Gastrocnemius medialis (tissue), 4 donors: Measurements from ENCODE around the gene EDA2R. TPM values are rescaled to one million over a fixed set of nuclear protein-coding genes. Genes with fewer than 3 reads are reported as not detected.

Source experiments
- ATAC-seq, 2 donors: fragments of 150-250 bp; one replicate each; pipeline ENCODE4 v1.9.1; 2016
- DNase-seq, 2 donors: peaks; one replicate each; pipeline ENCODE4 v3.0.0-alpha.2; 2019
- H3K27ac ChIP-seq, 4 donors: fragments of 200-600 bp; sonication (generic); 1 replicate in 1 of 4; 2 replicates in 3 of 4; pipeline ENCODE4 v1.5.1; 2016 to 2018; ENCODE audit warnings: mild to moderate bottlenecking in 2 of 4, moderate library complexity in 1 of 4
- H3K27me3 ChIP-seq, 3 donors: fragments of 200-600 bp; sonication (generic) in 2 of 3; 1 replicate in 1 of 3; 2 replicates in 2 of 3; pipeline versions ENCODE4 v1.5.1 to v1.6.0; 2016 to 2019; ENCODE audit warnings: mild to moderate bottlenecking in 1 of 3, moderate library complexity in 1 of 3
- H3K36me3 ChIP-seq, 2 donors: fragments of 200-600 bp; sonication (generic) in 1 of 2; one replicate each; pipeline ENCODE4 v1.5.1; 2017 to 2018
- H3K4me1 ChIP-seq, 2 donors: fragments of 200-600 bp; sonication (generic) in 1 of 2; one replicate each; pipeline ENCODE4 v1.5.1; 2016 to 2017; ENCODE audit warnings: mild to moderate bottlenecking in 2 of 2
- H3K4me3 ChIP-seq, 4 donors: fragments of 200-600 bp; sonication (generic) in 3 of 4; 1 replicate in 1 of 4; 2 replicates in 3 of 4; pipeline ENCODE4 v1.5.1; 2016 to 2019; ENCODE audit warnings: mild to moderate bottlenecking in 2 of 4
- H3K9me3 ChIP-seq, 3 donors: fragments of 200-600 bp; sonication (generic) in 2 of 3; 1 replicate in 1 of 3; 2 replicates in 2 of 3; pipeline ENCODE4 v1.5.1; 2016 to 2019
- POLR2A ChIP-seq, 2 donors: fragments of 450-650 bp; IDR thresholded peaks; one replicate each; pipeline ENCODE4 v1.6.1; 2017; ENCODE audit warnings: antibody characterized with exemption in 2 of 2, mild to moderate bottlenecking in 2 of 2, moderate library complexity in 2 of 2
- in situ Hi-C, 4 donors: fragments of 200-750 bp; cut with MboI; loops; one replicate each; pipeline versions ENCODE4 v1.15.0 to v1.8.0; 2017; ENCODE audit warnings: low sequenced_read_pairs in 4 of 4
- intact Hi-C: fragments of 100-400 bp; cut with DNase I; formaldehyde crosslinking; loops from one replicate; pipeline ENCODE4 v1.15.1; 2023; ENCODE audit warnings: low total_unique reads
- total RNA-seq, 4 donors: library from RNA; depleted of rRNA; stranded (reverse); fragments of >200 nt; gene quantifications; one replicate each; pipeline versions ENCODE4 v1.1.0 to v1.2.3, GENCODE V29; 2016
- TF ChIP-seq, protein P1 (sequence below), 5 experiments: fragments of 450-650 bp in 3 of 5; fragments of 200-600 bp in 2 of 5; sonication (generic) in 2 of 5; IDR thresholded peaks in 4 of 5; conservative IDR thresholded peaks in 1 of 5; 1 replicate in 4 of 5; 2 replicates in 1 of 5; pipeline ENCODE4 v1.5.1; 2016 to 2019; ENCODE audit warnings: antibody characterized with exemption in 5 of 5, mild to moderate bottlenecking in 3 of 5, moderate library complexity in 3 of 5

EDA2R gene
- total RNA-seq, 4 donors from 2014 or later, result 0.09 to 0.26 (median 0.10) TPM; not detected in 1

DNA sequence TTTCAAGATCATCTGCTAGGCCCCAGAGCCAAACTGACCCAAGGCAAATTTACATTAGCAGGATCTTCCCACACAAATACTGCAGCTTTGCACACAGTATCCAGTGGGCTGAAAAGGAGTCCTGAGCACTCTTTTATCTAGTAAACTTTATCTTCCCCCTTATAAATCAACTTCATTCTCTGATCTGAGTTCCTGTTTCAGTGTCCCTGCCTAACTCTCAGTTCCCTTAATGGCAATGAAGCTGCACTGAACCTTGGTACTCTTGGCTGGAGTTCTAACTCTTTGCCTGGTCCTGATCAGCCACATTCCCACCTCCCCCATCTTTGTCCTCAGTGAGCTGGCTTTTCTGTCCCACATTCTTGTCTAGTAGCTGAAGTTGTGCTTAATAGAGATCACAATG lies 37.4 kb downstream of the EDA2R start:
- H3K27ac ChIP-seq, result no peak overlapping the region
- intact Hi-C loops (no loop called here), in situ Hi-C loops (no loop called here)
- no peaks in the 10 kb centered on the region for H3K9me3 ChIP-seq
- DNase-seq (no peak), ATAC-seq (no peak)
- H3K36me3 ChIP-seq, result no peaks in the 10 kb centered on the region
- no peak overlapping the region for H3K4me3 ChIP-seq
- H3K4me1 ChIP-seq, result no peaks in the 10 kb centered on the region
- TF ChIP-seq POLR2A (IDR thresholded peaks at IDR 0.05), result no peak
- TF ChIP-seq, protein P1, sequence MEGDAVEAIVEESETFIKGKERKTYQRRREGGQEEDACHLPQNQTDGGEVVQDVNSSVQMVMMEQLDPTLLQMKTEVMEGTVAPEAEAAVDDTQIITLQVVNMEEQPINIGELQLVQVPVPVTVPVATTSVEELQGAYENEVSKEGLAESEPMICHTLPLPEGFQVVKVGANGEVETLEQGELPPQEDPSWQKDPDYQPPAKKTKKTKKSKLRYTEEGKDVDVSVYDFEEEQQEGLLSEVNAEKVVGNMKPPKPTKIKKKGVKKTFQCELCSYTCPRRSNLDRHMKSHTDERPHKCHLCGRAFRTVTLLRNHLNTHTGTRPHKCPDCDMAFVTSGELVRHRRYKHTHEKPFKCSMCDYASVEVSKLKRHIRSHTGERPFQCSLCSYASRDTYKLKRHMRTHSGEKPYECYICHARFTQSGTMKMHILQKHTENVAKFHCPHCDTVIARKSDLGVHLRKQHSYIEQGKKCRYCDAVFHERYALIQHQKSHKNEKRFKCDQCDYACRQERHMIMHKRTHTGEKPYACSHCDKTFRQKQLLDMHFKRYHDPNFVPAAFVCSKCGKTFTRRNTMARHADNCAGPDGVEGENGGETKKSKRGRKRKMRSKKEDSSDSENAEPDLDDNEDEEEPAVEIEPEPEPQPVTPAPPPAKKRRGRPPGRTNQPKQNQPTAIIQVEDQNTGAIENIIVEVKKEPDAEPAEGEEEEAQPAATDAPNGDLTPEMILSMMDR (IDR thresholded peaks at IDR 0.05 in 4 of 5, conservative IDR thresholded peaks at IDR 0.05 in 1 of 5), result no peak
- H3K27me3 ChIP-seq, result no peaks in the 10 kb centered on the region

DNA sequence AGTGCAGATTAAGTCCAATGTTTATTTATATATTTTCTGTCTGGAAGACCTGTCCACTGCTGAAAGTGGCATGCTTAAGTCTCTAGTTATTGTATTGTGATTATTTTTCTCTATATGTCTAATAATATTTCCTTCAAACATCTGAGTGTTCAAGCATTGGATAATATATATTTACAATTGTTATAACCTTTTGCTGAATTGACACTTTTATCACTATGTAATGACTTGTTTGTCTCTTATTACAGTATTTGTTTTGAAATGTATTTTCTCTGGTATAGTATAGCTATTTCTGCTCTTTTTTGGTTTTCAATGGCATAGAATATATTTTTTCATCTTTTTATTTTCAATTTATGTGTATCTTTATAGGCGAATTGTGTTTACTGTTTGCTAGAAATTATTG lies 59.7 kb downstream of the EDA2R start:
- peaks cover 0 to under 1% (median 0%) of the 10 kb centered on the region in 3 donors for H3K9me3 ChIP-seq
- no peaks in the 10 kb centered on the region for H3K36me3 ChIP-seq
- no peak for ATAC-seq
- in situ Hi-C loops, result no loop called here
- intact Hi-C loops, result no loop called here
- H3K4me3 ChIP-seq, result no peak overlapping the region
- no peaks in the 10 kb centered on the region for H3K27me3 ChIP-seq
- TF ChIP-seq, protein P1 (IDR thresholded peaks at IDR 0.05 in 4 of 5, conservative IDR thresholded peaks at IDR 0.05 in 1 of 5), result no peak
- TF ChIP-seq POLR2A (IDR thresholded peaks at IDR 0.05), result no peak
- no peaks in the 10 kb centered on the region for H3K4me1 ChIP-seq
- DNase-seq, result no peak
- H3K27ac ChIP-seq, result no peak overlapping the region

DNA sequence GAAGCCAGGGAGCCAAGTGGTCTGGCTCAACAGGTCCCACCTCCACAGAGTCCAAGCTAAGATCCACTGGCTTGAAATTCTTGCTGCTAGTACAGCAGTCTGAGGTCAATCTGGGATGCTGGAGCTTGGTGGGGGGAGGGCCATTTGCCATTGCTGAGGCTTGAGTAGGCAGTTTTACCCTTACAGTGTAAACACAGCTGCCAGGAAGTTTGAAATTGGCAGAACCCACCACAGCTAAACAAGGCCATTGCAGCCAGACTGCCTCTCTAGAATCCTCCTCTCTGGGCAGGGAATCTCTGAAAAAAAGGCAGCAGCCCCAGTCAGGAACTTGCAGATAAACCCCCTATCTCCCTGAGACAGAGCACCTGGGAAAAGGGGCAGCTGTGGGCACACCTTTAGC lies 84.9 kb downstream of the EDA2R start:
- in situ Hi-C loops, result no loop called here
- DNase-seq, result no peak
- Histone ChIP-seq H3K27me3 (no peaks in the 10 kb centered on the region), H3K4me1 (no peaks in the 10 kb centered on the region), H3K27ac (no peak overlapping the region), H3K9me3 (no peaks in the 10 kb centered on the region), H3K36me3 (no peaks in the 10 kb centered on the region), H3K4me3 (no peak overlapping the region)
- TF ChIP-seq POLR2A (IDR thresholded peaks at IDR 0.05), result no peak
- TF ChIP-seq, protein P1 (IDR thresholded peaks at IDR 0.05 in 4 of 5, conservative IDR thresholded peaks at IDR 0.05 in 1 of 5), result no peak
- intact Hi-C loops, result no loop called here
- no peak for ATAC-seq

DNA sequence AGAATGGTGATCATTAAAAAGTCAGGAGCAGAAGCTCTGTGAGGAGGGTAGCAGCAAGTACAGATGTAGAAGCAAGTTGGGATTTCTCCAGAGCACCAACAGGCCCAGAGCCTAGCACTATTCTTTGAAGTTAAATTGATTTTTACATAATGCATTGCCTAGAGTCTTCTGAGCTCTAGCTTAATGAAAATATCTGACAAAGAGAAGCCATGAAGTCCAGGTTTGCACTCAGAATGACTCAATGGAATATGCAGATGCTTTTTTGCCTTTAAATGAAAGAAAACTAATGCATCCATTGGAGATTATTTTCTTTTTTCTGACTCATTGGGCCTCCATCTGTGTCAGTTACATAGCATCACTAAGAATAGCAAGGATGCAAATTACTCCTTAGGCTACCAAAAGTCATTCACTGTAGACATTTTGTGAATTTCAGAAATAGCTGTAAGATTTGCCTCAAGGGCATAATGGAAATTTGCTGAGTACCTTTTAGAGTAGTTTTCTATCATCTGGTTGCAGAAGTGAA lies 91.0 kb downstream of the EDA2R start:
- no peak for DNase-seq
- TF ChIP-seq, protein P1 (IDR thresholded peaks at IDR 0.05 in 4 of 5, conservative IDR thresholded peaks at IDR 0.05 in 1 of 5), result no peak
- TF ChIP-seq POLR2A (IDR thresholded peaks at IDR 0.05), result no peak
- in situ Hi-C loops, result no loop called here
- Histone ChIP-seq H3K27ac (no peak overlapping the region), H3K27me3 (no peaks in the 10 kb centered on the region), H3K4me3 (no peak overlapping the region), H3K4me1 (no peaks in the 10 kb centered on the region), H3K36me3 (no peaks in the 10 kb centered on the region), H3K9me3 (no peaks in the 10 kb centered on the region)
- no peak for ATAC-seq
- intact Hi-C loops, result no loop called here
